Upper lobe of left lung (tissue), 4 donors: Measurements from ENCODE around the gene AIMP2.
"Not testable (repeated sequence)": the region's sequence is repeated elsewhere in the genome, so short reads cannot be mapped to it uniquely, and the experiment has no call there.

Experiments
- CTCF ChIP-seq, 6 experiments: fragments of 450-650 bp in 4 of 6; fragments of 200-600 bp in 2 of 6; sonication (generic) in 2 of 6; IDR thresholded peaks; one replicate each; pipeline ENCODE4 v1.5.1; 2016 to 2019; ENCODE audit warnings: antibody characterized with exemption in 6 of 6
- EP300 ChIP-seq, 4 donors: sonication (generic); formaldehyde crosslinking; IDR thresholded peaks; one replicate each; pipeline ENCODE4 v1.5.1; 2017; ENCODE audit warnings: antibody characterized with exemption in 4 of 4, control low read depth in 2 of 4
- POLR2A ChIP-seq, 4 donors: fragments of 450-650 bp; IDR thresholded peaks; one replicate each; pipeline ENCODE4 v1.5.1; 2016 to 2017; ENCODE audit warnings: antibody characterized with exemption in 4 of 4, mild to moderate bottlenecking in 2 of 4

GRCh38 chr7:6007835-6008590, 1.1 kb upstream of the AIMP2 start:
- TF ChIP-seq POLR2A, CTCF, EP300 (IDR thresholded peaks at IDR 0.05): not testable (repeated sequence)
